A673 (cell line): ENCODE results near the gene SERINC5.

Experiments used
- CTCF ChIP-seq: fragments of 300-800, 200-600 bp; sonication (generic); conservative IDR thresholded peaks from 2 replicates; pipeline ENCODE4 v1.5.1; 2017; ENCODE audit warnings: low read depth, mild to moderate bottlenecking, antibody characterized with exemption, low read length, moderate library complexity, mixed read lengths
- EZH2 ChIP-seq: fragments of 200-600 bp; sonication (generic); IDR thresholded peaks from 2 replicates; pipeline ENCODE4 v1.6.1; 2017; ENCODE audit warnings: borderline replicate concordance, low read depth, mild to moderate bottlenecking, mixed read lengths, antibody characterized with exemption, low read length; ENCODE audit not compliant: poor library complexity, severe bottlenecking

GRCh38 chr5:80094236-80094738 lies 161.6 kb downstream of the SERINC5 start:
- no peak for TF ChIP-seq CTCF
- no peak for TF ChIP-seq EZH2
